ENCODE measurements around the gene KCNAB1. TPM values are rescaled to one million over a fixed set of nuclear protein-coding genes. Genes with fewer than 3 reads are reported as not detected.

KCNAB1 gene
- total and polyA plus RNA-seq, 2 experiments from 2014 or later, result 0.80 to 1.4 TPM

- Histone ChIP-seq H3K9me2 (replicated peaks; ENCODE audit: insufficient read depth) (no peaks in the 10 kb centered on the region), H3K4me3 (no peak overlapping the region), H3K4me1 (ENCODE audit: insufficient read depth) (peaks cover 12% of the 10 kb centered on the region), H3K9me3 (ENCODE audit: low read depth) (no peaks in the 10 kb centered on the region), H3K27me3 (no peaks in the 10 kb centered on the region), H3K79me2 (no peaks in the 10 kb centered on the region), H3K4me2 (no peak overlapping the region), H3K27ac (no peak overlapping the region), H4K20me1 (ENCODE audit: insufficient read depth, poor library complexity, severe bottlenecking) (no peaks in the 10 kb centered on the region), H3K36me3 (replicated peaks; ENCODE audit: insufficient read depth, low read depth) (no peaks in the 10 kb centered on the region), H2AFZ (no peak overlapping the region)
- 91% methylated on average over 6 of the region's 6 CpGs for WGBS (ENCODE audit: low lambda C conversion rate, missing lambda C conversion rate)
- TF ChIP-seq EZH2phosphoT487 (IDR thresholded peaks at IDR 0.05; ENCODE audit: low read depth, severe bottlenecking, unreplicated experiment) (no peak), EZH2 (IDR thresholded peaks at IDR 0.05; ENCODE audit: borderline replicate concordance) (no peak), CTCF (IDR thresholded peaks at IDR 0.05; ENCODE audit: poor library complexity) (no peak)
- no peak for DNase-seq (ENCODE audit: low spot score)
Measured at GRCh38 chr3:156214676-156215075, 94.3 kb downstream of the KCNAB1 start.

- peaks cover 4% of the 10 kb centered on the region for H3K4me1 ChIP-seq (ENCODE audit: insufficient read depth)
- no peak for DNase-seq (ENCODE audit: low spot score)
- no peaks in the 10 kb centered on the region for H3K9me2 ChIP-seq (replicated peaks; ENCODE audit: insufficient read depth)
- no peaks in the 10 kb centered on the region for H3K9me3 ChIP-seq (ENCODE audit: low read depth)
- H3K27ac ChIP-seq, result no peak overlapping the region
- H3K27me3 ChIP-seq, result no peaks in the 10 kb centered on the region
- no peaks in the 10 kb centered on the region for H3K36me3 ChIP-seq (replicated peaks; ENCODE audit: insufficient read depth, low read depth)
- no peaks in the 10 kb centered on the region for H3K79me2 ChIP-seq
- TF ChIP-seq CTCF (IDR thresholded peaks at IDR 0.05; ENCODE audit: poor library complexity) (no peak), EZH2 (IDR thresholded peaks at IDR 0.05; ENCODE audit: borderline replicate concordance) (no peak), EZH2phosphoT487 (IDR thresholded peaks at IDR 0.05; ENCODE audit: low read depth, severe bottlenecking, unreplicated experiment) (no peak)
- WGBS (ENCODE audit: low lambda C conversion rate, missing lambda C conversion rate), result 96% methylated on average over 3 of the region's 3 CpGs
- H3K4me2 ChIP-seq, result no peak overlapping the region
- H4K20me1 ChIP-seq (ENCODE audit: insufficient read depth, poor library complexity, severe bottlenecking), result no peaks in the 10 kb centered on the region
- no peak overlapping the region for H3K4me3 ChIP-seq
- H2AFZ ChIP-seq, result no peak overlapping the region
Measured at GRCh38 chr3:156215751-156216150, 95.4 kb downstream of the KCNAB1 start.

GRCh38 chr3:156216216-156216615 is 95.8 kb downstream of the KCNAB1 start:
- Histone ChIP-seq H4K20me1 (ENCODE audit: insufficient read depth, poor library complexity, severe bottlenecking) (no peaks in the 10 kb centered on the region), H3K27ac (peak overlapping the region; percentile 25), H3K4me1 (ENCODE audit: insufficient read depth) (peaks cover 4% of the 10 kb centered on the region), H3K9me2 (replicated peaks; ENCODE audit: insufficient read depth) (no peaks in the 10 kb centered on the region), H3K36me3 (replicated peaks; ENCODE audit: insufficient read depth, low read depth) (no peaks in the 10 kb centered on the region), H2AFZ (no peak overlapping the region), H3K4me2 (no peak overlapping the region), H3K79me2 (no peaks in the 10 kb centered on the region), H3K27me3 (no peaks in the 10 kb centered on the region), H3K9me3 (ENCODE audit: low read depth) (no peaks in the 10 kb centered on the region), H3K4me3 (no peak overlapping the region)
- WGBS (ENCODE audit: low lambda C conversion rate, missing lambda C conversion rate), result 69% methylated on average over 2 of the region's 2 CpGs
- TF ChIP-seq EZH2phosphoT487 (IDR thresholded peaks at IDR 0.05; ENCODE audit: low read depth, severe bottlenecking, unreplicated experiment) (no peak), EZH2 (IDR thresholded peaks at IDR 0.05; ENCODE audit: borderline replicate concordance) (no peak), CTCF (IDR thresholded peaks at IDR 0.05; ENCODE audit: poor library complexity) (no peak)
- no peak for DNase-seq (ENCODE audit: low spot score)

- peak; percentile 26 for DNase-seq (ENCODE audit: low spot score)
- no peak for TF ChIP-seq CTCF (IDR thresholded peaks at IDR 0.05; ENCODE audit: poor library complexity)
- no peak for TF ChIP-seq EZH2phosphoT487 (IDR thresholded peaks at IDR 0.05; ENCODE audit: low read depth, severe bottlenecking, unreplicated experiment)
- no peak for TF ChIP-seq EZH2 (IDR thresholded peaks at IDR 0.05; ENCODE audit: borderline replicate concordance)
- H4K20me1 ChIP-seq (ENCODE audit: insufficient read depth, poor library complexity, severe bottlenecking), result no peaks in the 10 kb centered on the region
- H3K4me2 ChIP-seq, result peak overlapping the region; percentile 2
- H3K27ac ChIP-seq, result peak overlapping the region; percentile 88
- H3K36me3 ChIP-seq (replicated peaks; ENCODE audit: insufficient read depth, low read depth), result no peaks in the 10 kb centered on the region
- no peaks in the 10 kb centered on the region for H3K9me3 ChIP-seq (ENCODE audit: low read depth)
- WGBS (ENCODE audit: low lambda C conversion rate, missing lambda C conversion rate), result 38% methylated on average over 3 of the region's 3 CpGs
- H2AFZ ChIP-seq, result no peak overlapping the region
- no peaks in the 10 kb centered on the region for H3K9me2 ChIP-seq (replicated peaks; ENCODE audit: insufficient read depth)
- no peaks in the 10 kb centered on the region for H3K79me2 ChIP-seq
- no peaks in the 10 kb centered on the region for H3K27me3 ChIP-seq
- peaks cover 4% of the 10 kb centered on the region for H3K4me1 ChIP-seq (ENCODE audit: insufficient read depth)
- no peak overlapping the region for H3K4me3 ChIP-seq
Measured at GRCh38 chr3:156216852-156217251, 96.5 kb downstream of the KCNAB1 start.

All from hepatocyte (in vitro differentiated cells).